Measurements from ENCODE around the gene PMFBP1. TPM values are rescaled to one million over a fixed set of nuclear protein-coding genes. Genes with fewer than 3 reads are reported as not detected.

Gene PMFBP1
- total RNA-seq, 2 donors from 2014 or later: 1.6 to 3.4 TPM

DNA sequence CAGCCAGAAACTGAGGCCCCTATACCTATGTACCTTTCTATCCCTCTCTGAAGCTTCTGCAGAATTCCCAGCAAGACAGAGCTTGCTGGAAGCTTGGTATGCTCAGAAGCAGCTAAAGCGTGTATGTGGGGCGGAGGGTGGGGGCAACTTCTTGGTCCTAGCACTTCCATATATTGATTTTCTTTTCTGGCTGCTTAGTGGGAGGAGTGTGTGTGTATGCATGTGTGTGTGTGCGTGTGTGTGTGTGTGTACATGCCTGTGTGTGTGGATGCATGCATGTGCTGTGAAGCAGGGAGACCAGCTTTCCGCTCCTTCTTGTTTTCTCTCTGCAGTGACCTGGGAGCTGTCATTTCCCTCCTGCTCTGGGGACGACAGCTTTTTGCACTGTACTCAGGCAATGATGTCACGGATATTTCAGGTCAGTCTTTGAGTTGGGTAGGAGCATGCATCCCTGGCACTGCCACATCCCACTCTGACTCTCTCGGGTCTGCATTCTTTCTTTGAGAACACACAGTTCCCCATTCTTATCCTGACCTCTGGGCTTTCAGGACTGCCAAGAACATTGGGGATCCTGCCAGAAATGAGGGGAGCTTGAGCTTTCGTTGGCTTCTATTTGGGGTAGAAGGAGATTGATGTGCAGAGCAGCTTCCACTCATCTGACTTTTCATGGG is 98.3 kb downstream of the PMFBP1 start:
- no peak for ATAC-seq
- no peaks in the 10 kb centered on the region for H3K4me1 Mint-ChIP-seq
- no peak overlapping the region for H3K4me3 Mint-ChIP-seq
- DNase-seq: no peak
- no peak overlapping the region for H3K27ac Mint-ChIP-seq
- no peaks in the 10 kb centered on the region for H3K36me3 Mint-ChIP-seq (ENCODE audit: low read depth)
- no peaks in the 10 kb centered on the region for H3K27me3 Mint-ChIP-seq
- H3K9me3 ChIP-seq (ENCODE audit: control insufficient read depth, low read length, poor library complexity, severe bottlenecking): no peaks in the 10 kb centered on the region

DNA sequence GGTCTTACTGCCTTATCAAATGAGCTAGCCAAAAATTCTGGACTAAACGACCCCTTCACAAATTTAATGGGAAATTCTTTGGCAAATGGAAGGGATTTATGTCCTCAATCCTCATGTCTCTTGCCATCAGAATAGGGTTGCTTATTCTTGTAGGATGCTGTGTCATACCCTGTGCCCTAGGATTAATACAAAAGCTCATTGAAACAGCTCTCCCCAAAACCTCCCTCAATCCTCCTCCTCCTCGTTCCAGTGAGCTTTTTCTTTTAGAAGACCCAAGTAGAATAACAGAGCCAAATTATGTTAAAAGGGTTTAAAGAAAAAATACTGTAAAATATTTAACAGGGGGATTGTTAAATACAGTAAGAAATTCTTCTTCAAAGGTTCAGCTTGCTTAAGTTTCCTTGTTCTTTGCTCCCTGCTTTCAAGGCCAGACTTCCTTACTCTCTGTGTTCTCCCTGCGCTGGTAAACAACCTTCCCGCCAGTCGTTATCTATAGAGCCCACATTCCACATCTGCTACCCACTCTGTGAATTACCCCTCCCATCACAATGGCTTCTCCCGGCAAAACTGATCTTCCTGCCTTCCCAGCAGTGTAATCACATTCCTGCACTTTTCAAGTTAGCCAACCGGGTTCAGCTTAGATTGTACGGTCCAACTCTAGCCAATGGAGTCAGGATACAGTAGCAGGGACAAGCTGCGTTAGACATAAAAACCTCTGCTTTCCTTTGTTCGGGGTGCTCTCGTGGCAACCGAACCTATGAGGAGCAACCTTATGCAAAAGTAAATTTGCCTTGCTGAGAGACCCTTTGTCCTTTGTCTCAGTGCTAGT is 99.2 kb downstream of the PMFBP1 start:
- no peak for ATAC-seq
- no peaks in the 10 kb centered on the region for H3K9me3 ChIP-seq (ENCODE audit: control insufficient read depth, low read length, poor library complexity, severe bottlenecking)
- Mint-ChIP-seq H3K4me1 (no peaks in the 10 kb centered on the region), H3K27ac (no peak overlapping the region), H3K27me3 (no peaks in the 10 kb centered on the region), H3K4me3 (no peak overlapping the region), H3K36me3 (ENCODE audit: low read depth) (no peaks in the 10 kb centered on the region)
- DNase-seq: no peak

Other genes with a start within 250 kb of the PMFBP1 start
- gene PKD1L3, start 171.8 kb downstream of the PMFBP1 start, total RNA-seq: under 1 TPM in 1 of 2 donors, not detected in 1; 0.34 TPM
- gene DHODH, start 163.4 kb downstream of the PMFBP1 start, total RNA-seq: 1 to 10 TPM; 5.0 to 5.9 TPM
- gene HP, start 117.7 kb downstream of the PMFBP1 start, total RNA-seq: under 1 TPM in 1 of 2 donors, not detected in 1; 0.57 TPM
- gene HPR, start 108.9 kb downstream of the PMFBP1 start, total RNA-seq: not detected
- gene TXNL4B, start 78.5 kb downstream of the PMFBP1 start, total RNA-seq: 10 to 100 TPM; 11.3 to 14.0 TPM
- gene DHX38, start 78.3 kb downstream of the PMFBP1 start, total RNA-seq: 100 to 1,000 TPM in 1 of 2 donors, 10 to 100 TPM in 1; 93.5 to 122 TPM

All from T-helper 17 cell (primary cell).